MM.1S (cell line): ENCODE data around the gene MAP2K3.

ENCODE experiments used
- DNase-seq: peaks from one replicate; pipeline ENCODE4 v3.0.0-alpha.2; 2015
- H2AFZ ChIP-seq: fragments of 300-600 bp; sonication (generic); 2 replicates; pipeline ENCODE4 v1.6.0; 2016; ENCODE audit warnings: antibody characterized with exemption, low read length
- H3F3A ChIP-seq: fragments of 300-600 bp; sonication (generic); 2 replicates; pipeline ENCODE4 v1.6.1; 2016; ENCODE audit warnings: mild to moderate bottlenecking, antibody characterized with exemption, low read length, moderate library complexity, mixed read lengths; ENCODE audit not compliant: insufficient read depth
- H3K27ac ChIP-seq: fragments of 300-600 bp; sonication (generic); 2 replicates; pipeline ENCODE4 v1.5.1; 2016; ENCODE audit warnings: mild to moderate bottlenecking, low read length
- H3K27me3 ChIP-seq: fragments of 300-600 bp; sonication (generic); replicated peaks from 2 replicates; pipeline ENCODE4 v1.6.0; 2016; ENCODE audit warnings: low read length; ENCODE audit not compliant: insufficient read depth
- H3K36me3 ChIP-seq: fragments of 300-600 bp; sonication (generic); replicated peaks from 2 replicates; pipeline ENCODE4 v1.6.1; 2016; ENCODE audit warnings: mild to moderate bottlenecking, low read length, mixed read lengths; ENCODE audit not compliant: insufficient read depth
- H3K4me1 ChIP-seq: fragments of 300-600 bp; sonication (generic); 2 replicates; pipeline ENCODE4 v1.6.1; 2016; ENCODE audit warnings: low read length, mixed read lengths
- H3K4me2 ChIP-seq: fragments of 300-600 bp; sonication (generic); 2 replicates; pipeline ENCODE4 v1.6.0; 2016; ENCODE audit warnings: low read depth, low read length
- H3K4me3 ChIP-seq: fragments of 300-600 bp; sonication (generic); 2 replicates; pipeline ENCODE4 v1.5.1; 2016; ENCODE audit warnings: low read length, mixed read lengths
- H3K79me2 ChIP-seq: fragments of 300-600 bp; sonication (generic); 2 replicates; pipeline ENCODE4 v1.6.1; 2016; ENCODE audit warnings: mixed run types, low read length, mixed read lengths
- H3K9ac ChIP-seq: fragments of 300-600 bp; sonication (generic); 2 replicates; pipeline ENCODE4 v1.6.1; 2016; ENCODE audit warnings: low read length, mixed read lengths
- H3K9me2 ChIP-seq: fragments of 300-600 bp; sonication (generic); replicated peaks from 2 replicates; pipeline ENCODE4 v1.6.1; 2016; ENCODE audit warnings: mild to moderate bottlenecking, low read length, mixed read lengths; ENCODE audit not compliant: insufficient read depth
- H3K9me3 ChIP-seq: fragments of 300-600 bp; sonication (generic); replicated peaks from 2 replicates; pipeline ENCODE4 v1.6.1; 2016; ENCODE audit warnings: mild to moderate bottlenecking, low read length, mixed read lengths; ENCODE audit not compliant: insufficient read depth
- H4K20me1 ChIP-seq: fragments of 300-600 bp; sonication (generic); 2 replicates; pipeline ENCODE4 v1.6.1; 2016; ENCODE audit warnings: mild to moderate bottlenecking, low read length, moderate library complexity, mixed read lengths; ENCODE audit not compliant: insufficient read depth
- EZH2 ChIP-seq: fragments of 300-600 bp; sonication (generic); optimal IDR thresholded peaks from 2 replicates; pipeline ENCODE3; 2017; ENCODE audit warnings: low read depth, mild to moderate bottlenecking, antibody characterized with exemption, low read length, mixed read lengths
- EZH2phosphoT487 ChIP-seq: fragments of 300-600 bp; sonication (generic); IDR thresholded peaks from 2 replicates; pipeline ENCODE4 v1.6.1; 2018; ENCODE audit warnings: antibody characterized with exemption, low read length
- TF ChIP-seq, protein P1 (sequence below): fragments of 300-600 bp; sonication (generic); IDR thresholded peaks from 2 replicates; pipeline ENCODE4 v1.5.1; 2016; ENCODE audit warnings: antibody characterized with exemption, low read length, mixed read lengths

MAP2K3 gene

DNA sequence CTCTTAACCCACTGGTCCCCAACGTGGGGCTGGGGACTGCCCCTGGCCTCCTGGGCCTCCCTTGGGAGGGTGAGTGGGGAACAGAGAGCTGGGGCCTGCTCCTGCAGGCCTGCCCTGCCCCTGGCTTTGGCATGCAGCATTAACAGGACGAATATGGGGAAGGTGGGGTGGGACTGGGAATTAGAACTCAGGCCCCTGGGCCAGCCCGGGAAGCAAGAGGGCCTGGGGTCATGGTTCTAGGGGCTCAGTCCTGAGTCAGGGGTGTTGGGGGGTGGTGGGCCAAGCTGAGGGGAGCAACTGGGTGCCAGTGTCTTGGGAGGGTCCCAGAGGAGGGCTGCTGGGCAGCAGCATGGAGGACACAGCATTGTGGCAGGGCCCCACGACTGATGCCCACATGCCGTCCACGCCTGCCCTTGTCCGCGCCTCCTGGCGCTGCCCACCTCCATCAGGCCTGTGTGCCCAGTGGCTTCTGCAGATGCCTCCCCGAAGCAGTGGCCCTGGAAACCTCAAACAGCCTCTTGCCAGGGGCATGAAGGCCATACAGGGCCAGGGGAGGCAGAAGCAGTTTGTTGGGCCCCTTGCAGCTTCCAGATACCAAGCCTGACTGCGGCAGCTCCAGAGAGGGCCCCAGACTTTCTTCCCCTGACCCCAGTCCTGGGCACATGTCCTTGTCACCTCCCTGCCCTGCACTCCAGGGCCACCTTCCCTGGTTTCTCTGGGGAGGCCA, 4.8 kb downstream of the MAP2K3 start:
- TF ChIP-seq EZH2phosphoT487 (no peak), EZH2 (no peak)
- TF ChIP-seq, protein P1, sequence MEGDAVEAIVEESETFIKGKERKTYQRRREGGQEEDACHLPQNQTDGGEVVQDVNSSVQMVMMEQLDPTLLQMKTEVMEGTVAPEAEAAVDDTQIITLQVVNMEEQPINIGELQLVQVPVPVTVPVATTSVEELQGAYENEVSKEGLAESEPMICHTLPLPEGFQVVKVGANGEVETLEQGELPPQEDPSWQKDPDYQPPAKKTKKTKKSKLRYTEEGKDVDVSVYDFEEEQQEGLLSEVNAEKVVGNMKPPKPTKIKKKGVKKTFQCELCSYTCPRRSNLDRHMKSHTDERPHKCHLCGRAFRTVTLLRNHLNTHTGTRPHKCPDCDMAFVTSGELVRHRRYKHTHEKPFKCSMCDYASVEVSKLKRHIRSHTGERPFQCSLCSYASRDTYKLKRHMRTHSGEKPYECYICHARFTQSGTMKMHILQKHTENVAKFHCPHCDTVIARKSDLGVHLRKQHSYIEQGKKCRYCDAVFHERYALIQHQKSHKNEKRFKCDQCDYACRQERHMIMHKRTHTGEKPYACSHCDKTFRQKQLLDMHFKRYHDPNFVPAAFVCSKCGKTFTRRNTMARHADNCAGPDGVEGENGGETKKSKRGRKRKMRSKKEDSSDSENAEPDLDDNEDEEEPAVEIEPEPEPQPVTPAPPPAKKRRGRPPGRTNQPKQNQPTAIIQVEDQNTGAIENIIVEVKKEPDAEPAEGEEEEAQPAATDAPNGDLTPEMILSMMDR, result no peak
- no peak overlapping the region for H3K27ac ChIP-seq
- H3K36me3 ChIP-seq, result no peaks in the 10 kb centered on the region
- H4K20me1 ChIP-seq, result peaks cover 11% of the 10 kb centered on the region; the same call in 1 of the 2 replicates
- H3K79me2 ChIP-seq, result peaks cover 97% of the 10 kb centered on the region
- no peak overlapping the region for H2AFZ ChIP-seq
- no peak overlapping the region for H3K4me3 ChIP-seq
- H3K4me2 ChIP-seq, result no peak overlapping the region; the same call in 1 of the 2 replicates
- no peaks in the 10 kb centered on the region for H3K27me3 ChIP-seq
- no peak for DNase-seq
- peaks cover 12% of the 10 kb centered on the region for H3K4me1 ChIP-seq
- H3K9me3 ChIP-seq, result no peaks in the 10 kb centered on the region
- H3K9me2 ChIP-seq, result no peaks in the 10 kb centered on the region
- no peak overlapping the region for H3K9ac ChIP-seq
- H3F3A ChIP-seq, result peaks cover 29% of the 10 kb centered on the region

GRCh38 chr17:21289902-21290571, 5.5 kb downstream of the MAP2K3 start:
- Histone ChIP-seq H4K20me1 (peaks cover 16% of the 10 kb centered on the region; the same call in 1 of the 2 replicates), H3F3A (peaks cover 26% of the 10 kb centered on the region), H2AFZ (no peak overlapping the region), H3K4me3 (no peak overlapping the region), H3K79me2 (peaks cover 99% of the 10 kb centered on the region), H3K9me2 (no peaks in the 10 kb centered on the region), H3K4me2 (no peak overlapping the region), H3K4me1 (peaks cover 12% of the 10 kb centered on the region), H3K27ac (no peak overlapping the region), H3K36me3 (no peaks in the 10 kb centered on the region), H3K9me3 (no peaks in the 10 kb centered on the region), H3K9ac (no peak overlapping the region), H3K27me3 (no peaks in the 10 kb centered on the region)
- TF ChIP-seq, protein P1, result no peak
- TF ChIP-seq EZH2 (no peak), EZH2phosphoT487 (no peak)
- DNase-seq, result no peak

DNA sequence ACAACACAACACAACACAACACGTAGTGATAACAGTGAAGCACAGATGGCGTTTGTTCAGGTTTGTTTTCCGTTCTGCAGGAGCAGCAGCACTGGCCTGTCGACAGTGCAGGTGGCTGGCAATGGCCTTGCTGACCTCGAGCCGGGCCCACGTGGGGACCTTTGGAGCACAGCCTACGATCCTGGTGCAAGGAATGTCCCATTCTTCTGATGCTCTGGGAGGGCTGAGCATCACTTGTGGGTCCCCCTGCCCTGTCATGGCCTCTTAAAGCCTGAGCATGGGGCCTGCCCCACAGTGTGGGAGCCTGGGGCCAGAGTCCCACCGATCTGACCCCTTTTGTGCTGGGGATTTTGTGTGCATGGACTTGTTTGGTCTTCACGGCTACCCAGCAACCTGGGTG, 6.8 kb downstream of the MAP2K3 start:
- Histone ChIP-seq H3K27me3 (no peaks in the 10 kb centered on the region), H3K9ac (no peak overlapping the region), H3K9me3 (no peaks in the 10 kb centered on the region), H3K27ac (no peak overlapping the region), H4K20me1 (peaks cover 16% of the 10 kb centered on the region; the same call in 1 of the 2 replicates), H3K9me2 (no peaks in the 10 kb centered on the region), H3K4me2 (no peak overlapping the region), H3K4me3 (no peak overlapping the region), H2AFZ (no peak overlapping the region), H3K36me3 (no peaks in the 10 kb centered on the region), H3K79me2 (peaks cover 98% of the 10 kb centered on the region), H3F3A (peaks cover 19% of the 10 kb centered on the region; the same call in 1 of the 2 replicates), H3K4me1 (peaks cover 12% of the 10 kb centered on the region)
- no peak for DNase-seq
- TF ChIP-seq, protein P1, result no peak
- TF ChIP-seq EZH2 (no peak), EZH2phosphoT487 (no peak)
